Caco-2 (cell line): ENCODE results near the gene KSR2. TPM values are rescaled to one million over a fixed set of nuclear protein-coding genes. Genes with fewer than 3 reads are reported as not detected.

Experiments used
- BruUV-seq: library from RNA; stranded (reverse); fragments of 400-500 nt; replicated peaks from 2 replicates; lab custom pipeline; 2021; lab: Mats Ljungman, UMichigan
- CTCF ChIA-PET: fragments of 300-600 bp; sonication (Branson Sonifier 250); formaldehyde crosslinking; loops from one replicate; lab custom pipeline; 2022; ENCODE audit warnings: antibody characterized with exemption; lab: Charles Lee
- POLR2A ChIA-PET: fragments of 300-600 bp; sonication (Branson Sonifier 250); formaldehyde crosslinking; loops from one replicate; lab custom pipeline; 2022; ENCODE audit warnings: antibody characterized with exemption; lab: Charles Lee
- DNase-seq, 2 experiments: peaks; one replicate each; pipeline versions ENCODE4 v3.0.0 to v3.0.0-alpha.2; 2020 to 2022
- H3K27me3 ChIP-seq: replicated peaks from 2 replicates; pipeline ENCODE4 v1.6.0; 2011; ENCODE audit warnings: low read length; ENCODE audit not compliant: control insufficient read depth, insufficient read depth
- H3K36me3 ChIP-seq: 2 replicates; pipeline ENCODE4 v1.5.1; 2011; ENCODE audit warnings: low read length; ENCODE audit not compliant: control insufficient read depth, insufficient read depth
- H3K4me1 ChIP-seq: fragments of 250-450 bp; sonication (Bioruptor Pico); 2 replicates; pipeline ENCODE4 v1.5.1; 2020; ENCODE audit warnings: mild to moderate bottlenecking
- H3K4me3 ChIP-seq: 2 replicates; pipeline ENCODE4 v1.5.1; 2011; ENCODE audit warnings: low read depth, mild to moderate bottlenecking, control low read depth, low read length
- H3K9me3 ChIP-seq: fragments of 250-450 bp; sonication (Bioruptor Pico); 2 replicates; pipeline ENCODE4 v1.5.1; 2020; ENCODE audit warnings: mild to moderate bottlenecking, moderate library complexity
- H3K27ac Mint-ChIP-seq: one replicate; pipeline ENCODE4 v1.8.0; 2022; ENCODE audit warnings: mixed read lengths; ENCODE audit not compliant: unreplicated experiment
- H3K27me3 Mint-ChIP-seq: one replicate; pipeline ENCODE4 v1.8.0; 2022; ENCODE audit warnings: mixed read lengths; ENCODE audit not compliant: insufficient read depth, unreplicated experiment
- H3K36me3 Mint-ChIP-seq: one replicate; pipeline ENCODE4 v1.8.0; 2022; ENCODE audit warnings: mild to moderate bottlenecking, mixed read lengths; ENCODE audit not compliant: insufficient read depth, unreplicated experiment
- H3K4me1 Mint-ChIP-seq: one replicate; pipeline ENCODE4 v1.8.0; 2022; ENCODE audit warnings: low read depth, mixed read lengths; ENCODE audit not compliant: unreplicated experiment
- H3K4me3 Mint-ChIP-seq: one replicate; pipeline ENCODE4 v1.8.0; 2022; ENCODE audit warnings: mild to moderate bottlenecking, moderate library complexity, mixed read lengths; ENCODE audit not compliant: unreplicated experiment
- H3K9me3 Mint-ChIP-seq: one replicate; pipeline ENCODE4 v1.8.0; 2022; ENCODE audit warnings: mixed read lengths; ENCODE audit not compliant: unreplicated experiment
- intact Hi-C: fragments of 100-400 bp; cut with micrococcal nuclease; formaldehyde crosslinking; loops from one replicate; pipeline ENCODE4 v1.10.0; 2022; ENCODE audit not compliant: unreplicated experiment
- total RNA-seq: library from RNA; stranded (reverse); gene quantifications from 2 replicates; pipeline ENCODE4 v1.2.3, GENCODE V29; 2022
- TF ChIP-seq, protein P1 (sequence below), 2 experiments: fragments of 200-600 bp in 1 of 2; IDR thresholded peaks; 1 replicate in 1 of 2; 2 replicates in 1 of 2; pipeline versions ENCODE4 v1.5.1 to v1.8.0; 2011 to 2022; ENCODE audit warnings: antibody characterized with exemption in 1 of 2, control low read depth in 1 of 2, inconsistent platforms in 1 of 2, low read depth in 1 of 2, low read length in 1 of 2, mild to moderate bottlenecking in 1 of 2, moderate library complexity in 1 of 2; ENCODE audit not compliant: insufficient read depth in 1 of 2, severe bottlenecking in 1 of 2, unreplicated experiment in 1 of 2

The KSR2 gene
- total RNA-seq, 1 experiment from 2014 or later, result 0.66 TPM

DNA sequence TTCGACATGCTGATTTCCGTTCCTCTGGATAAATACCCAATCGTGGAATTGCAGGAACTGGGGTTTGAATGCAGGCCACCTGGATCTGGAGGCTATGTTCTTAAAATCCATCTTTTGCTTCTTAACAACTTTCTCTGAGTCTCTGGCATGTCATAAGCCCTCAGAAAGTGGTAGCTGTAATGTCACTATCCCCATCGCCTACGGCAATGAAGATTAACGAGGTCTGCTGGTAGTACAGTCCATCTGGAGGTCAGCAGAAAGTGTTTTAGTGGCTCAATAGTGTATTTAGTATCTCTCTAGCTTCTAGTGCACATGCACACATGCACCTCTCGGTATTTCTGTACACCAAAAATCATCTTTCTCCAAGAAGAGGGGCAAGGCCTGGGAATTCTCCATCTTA is 477.1 kb downstream of the KSR2 start:
- Mint-ChIP-seq H3K36me3 (no peaks in the 10 kb centered on the region), H3K4me1 (peaks cover 7% of the 10 kb centered on the region), H3K27ac (no peak overlapping the region), H3K9me3 (no peaks in the 10 kb centered on the region), H3K4me3 (no peak overlapping the region), H3K27me3 (peaks cover 2% of the 10 kb centered on the region)
- intact Hi-C loops, result no loop called here
- POLR2A ChIA-PET, result no interaction called here
- no peak for DNase-seq
- no peaks in the 10 kb centered on the region for H3K36me3 ChIP-seq
- no peaks in the 10 kb centered on the region for H3K27me3 ChIP-seq
- TF ChIP-seq, protein P1, sequence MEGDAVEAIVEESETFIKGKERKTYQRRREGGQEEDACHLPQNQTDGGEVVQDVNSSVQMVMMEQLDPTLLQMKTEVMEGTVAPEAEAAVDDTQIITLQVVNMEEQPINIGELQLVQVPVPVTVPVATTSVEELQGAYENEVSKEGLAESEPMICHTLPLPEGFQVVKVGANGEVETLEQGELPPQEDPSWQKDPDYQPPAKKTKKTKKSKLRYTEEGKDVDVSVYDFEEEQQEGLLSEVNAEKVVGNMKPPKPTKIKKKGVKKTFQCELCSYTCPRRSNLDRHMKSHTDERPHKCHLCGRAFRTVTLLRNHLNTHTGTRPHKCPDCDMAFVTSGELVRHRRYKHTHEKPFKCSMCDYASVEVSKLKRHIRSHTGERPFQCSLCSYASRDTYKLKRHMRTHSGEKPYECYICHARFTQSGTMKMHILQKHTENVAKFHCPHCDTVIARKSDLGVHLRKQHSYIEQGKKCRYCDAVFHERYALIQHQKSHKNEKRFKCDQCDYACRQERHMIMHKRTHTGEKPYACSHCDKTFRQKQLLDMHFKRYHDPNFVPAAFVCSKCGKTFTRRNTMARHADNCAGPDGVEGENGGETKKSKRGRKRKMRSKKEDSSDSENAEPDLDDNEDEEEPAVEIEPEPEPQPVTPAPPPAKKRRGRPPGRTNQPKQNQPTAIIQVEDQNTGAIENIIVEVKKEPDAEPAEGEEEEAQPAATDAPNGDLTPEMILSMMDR (IDR thresholded peaks at IDR 0.05; ENCODE audit: insufficient read depth in 1 of 2, low read depth in 1 of 2, low read length in 1 of 2, severe bottlenecking in 1 of 2, unreplicated experiment in 1 of 2), result no peak
- no TSS peak for BruUV-seq
- CTCF ChIA-PET, result no interaction called here
- H3K4me3 ChIP-seq, result no peak overlapping the region
- peaks cover 12% of the 10 kb centered on the region; the same call in 1 of the 2 replicates for H3K4me1 ChIP-seq
- H3K9me3 ChIP-seq, result no peaks in the 10 kb centered on the region

DNA sequence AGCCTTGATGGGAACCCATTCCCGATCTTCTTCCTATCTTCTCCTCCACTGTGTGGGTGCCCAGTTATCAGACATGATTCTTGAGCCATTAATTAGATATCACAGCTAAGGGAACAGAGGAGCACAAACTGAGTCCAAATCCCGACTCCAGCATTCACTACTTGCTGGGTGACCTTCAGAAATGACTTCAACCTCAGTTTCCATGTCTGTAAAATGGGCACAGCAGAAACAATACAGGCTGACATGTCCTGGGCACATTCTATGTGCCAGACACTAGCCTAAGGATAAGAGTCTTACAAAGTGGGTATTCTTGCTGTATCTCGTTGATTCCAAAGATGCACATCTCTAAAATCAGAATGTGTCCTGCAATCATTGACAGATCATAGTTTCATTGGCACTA is 478.7 kb downstream of the KSR2 start:
- Mint-ChIP-seq H3K4me3 (no peak overlapping the region), H3K27ac (no peak overlapping the region), H3K27me3 (peaks cover 2% of the 10 kb centered on the region), H3K9me3 (no peaks in the 10 kb centered on the region), H3K4me1 (peaks cover 4% of the 10 kb centered on the region), H3K36me3 (no peaks in the 10 kb centered on the region)
- intact Hi-C loops, result no loop called here
- no peaks in the 10 kb centered on the region for H3K36me3 ChIP-seq
- no peak for DNase-seq
- no peak overlapping the region for H3K4me3 ChIP-seq
- H3K27me3 ChIP-seq, result no peaks in the 10 kb centered on the region
- peaks cover 6% of the 10 kb centered on the region; the same call in 1 of the 2 replicates for H3K4me1 ChIP-seq
- ChIA-PET POLR2A (no interaction called here), CTCF (no interaction called here)
- no TSS peak for BruUV-seq
- TF ChIP-seq, protein P1 (IDR thresholded peaks at IDR 0.05; ENCODE audit: insufficient read depth in 1 of 2, low read depth in 1 of 2, low read length in 1 of 2, severe bottlenecking in 1 of 2, unreplicated experiment in 1 of 2), result no peak
- no peaks in the 10 kb centered on the region for H3K9me3 ChIP-seq

DNA sequence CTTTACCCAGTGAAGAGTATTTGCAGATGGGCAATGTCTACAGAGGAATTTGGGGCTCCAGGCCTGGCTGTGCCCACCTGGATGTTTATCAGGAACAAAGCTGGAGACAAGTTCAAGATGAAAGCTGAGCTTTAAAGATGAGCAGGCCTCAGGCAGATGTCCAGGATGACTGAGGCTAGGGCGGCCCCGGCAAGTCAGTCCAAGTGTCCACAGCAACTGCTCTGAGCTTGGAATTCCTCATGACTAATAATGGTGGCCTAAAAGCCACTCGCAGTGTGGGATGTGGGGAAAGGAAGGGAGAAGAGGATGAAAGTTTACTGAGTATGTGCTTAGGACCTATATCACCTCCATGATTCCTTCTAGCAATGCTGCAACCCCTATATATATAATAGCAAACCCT is 479.1 kb downstream of the KSR2 start:
- Histone ChIP-seq H3K4me3 (no peak overlapping the region), H3K4me1 (peaks cover 3% of the 10 kb centered on the region; the same call in 1 of the 2 replicates), H3K27me3 (no peaks in the 10 kb centered on the region), H3K9me3 (no peaks in the 10 kb centered on the region), H3K36me3 (no peaks in the 10 kb centered on the region)
- intact Hi-C loops, result no loop called here
- no peaks in the 10 kb centered on the region for H3K4me1 Mint-ChIP-seq
- no peaks in the 10 kb centered on the region for H3K36me3 Mint-ChIP-seq
- peaks cover 2% of the 10 kb centered on the region for H3K27me3 Mint-ChIP-seq
- no TSS peak for BruUV-seq
- CTCF ChIA-PET, result no interaction called here
- no peaks in the 10 kb centered on the region for H3K9me3 Mint-ChIP-seq
- POLR2A ChIA-PET, result no interaction called here
- no peak overlapping the region for H3K4me3 Mint-ChIP-seq
- no peak overlapping the region for H3K27ac Mint-ChIP-seq
- TF ChIP-seq, protein P1 (IDR thresholded peaks at IDR 0.05; ENCODE audit: insufficient read depth in 1 of 2, low read depth in 1 of 2, low read length in 1 of 2, severe bottlenecking in 1 of 2, unreplicated experiment in 1 of 2), result no peak
- DNase-seq, result no peak
